ENCODE data around the gene MSH6. TPM values are rescaled to one million over a fixed set of nuclear protein-coding genes. Genes with fewer than 3 reads are reported as not detected.
A peak's percentile ranks its signal among the peaks of the same experiment; 100 is the strongest.

Gene MSH6
- total RNA-seq, 2 donors from 2014 or later: 25.7 to 67.4 TPM

GRCh38 chr2:47741101-47741500, 41.8 kb upstream of the MSH6 start:
- H3K27me3 ChIP-seq: no peaks in the 10 kb centered on the region
- no peak overlapping the region for H3K27ac ChIP-seq
- no peaks in the 10 kb centered on the region for H3K9me3 ChIP-seq
- H3K4me1 ChIP-seq: no peaks in the 10 kb centered on the region
- no peaks in the 10 kb centered on the region for H3K36me3 ChIP-seq
- no peak for DNase-seq
- no peak for TF ChIP-seq CTCF (IDR thresholded peaks at IDR 0.05)
- no peak overlapping the region for H3K9ac ChIP-seq (ENCODE audit: low read depth in 2 of 2, low read length in 2 of 2)
- H3K4me3 ChIP-seq: no peak overlapping the region
- intact Hi-C loops (cut with DNase I): no loop called here

GRCh38 chr2:47741637-47742036, 41.3 kb upstream of the MSH6 start:
- DNase-seq: no peak
- no peaks in the 10 kb centered on the region for H3K9me3 ChIP-seq
- H3K4me1 ChIP-seq: no peaks in the 10 kb centered on the region
- no peak overlapping the region for H3K27ac ChIP-seq
- intact Hi-C loops (cut with DNase I): no loop called here
- TF ChIP-seq CTCF (IDR thresholded peaks at IDR 0.05): no peak
- H3K4me3 ChIP-seq: no peak overlapping the region
- no peak overlapping the region for H3K9ac ChIP-seq (ENCODE audit: low read depth in 2 of 2, low read length in 2 of 2)
- no peaks in the 10 kb centered on the region for H3K27me3 ChIP-seq
- no peaks in the 10 kb centered on the region for H3K36me3 ChIP-seq

GRCh38 chr2:47744074-47744473, 38.9 kb upstream of the MSH6 start:
- no peak for TF ChIP-seq CTCF (IDR thresholded peaks at IDR 0.05)
- no peaks in the 10 kb centered on the region for H3K27me3 ChIP-seq

GRCh38 chr2:47747878-47748277, 35.1 kb upstream of the MSH6 start:
- Histone ChIP-seq H3K4me1 (no peaks in the 10 kb centered on the region), H3K27ac (no peak overlapping the region), H3K9me3 (no peaks in the 10 kb centered on the region), H3K4me3 (no peak overlapping the region), H3K27me3 (no peaks in the 10 kb centered on the region), H3K9ac (ENCODE audit: low read depth in 2 of 2, low read length in 2 of 2) (no peak overlapping the region), H3K36me3 (no peaks in the 10 kb centered on the region)
- no peak for TF ChIP-seq CTCF (IDR thresholded peaks at IDR 0.05)
- DNase-seq: no peak
- intact Hi-C loops (cut with DNase I): no loop called here

More at GRCh38 chr2:47744074-47744473, 38.9 kb upstream of the MSH6 start:
- no peak for DNase-seq
- H3K27ac ChIP-seq: no peak overlapping the region
- no peaks in the 10 kb centered on the region for H3K4me1 ChIP-seq
- no peak overlapping the region for H3K4me3 ChIP-seq
- no peaks in the 10 kb centered on the region for H3K36me3 ChIP-seq
- intact Hi-C loops (cut with DNase I): no loop called here
- no peak overlapping the region for H3K9ac ChIP-seq (ENCODE audit: low read depth in 2 of 2, low read length in 2 of 2)
- H3K9me3 ChIP-seq: no peaks in the 10 kb centered on the region

GRCh38 chr2:47751856-47752414, 31.0 kb upstream of the MSH6 start:
- no peak for TF ChIP-seq CTCF (IDR thresholded peaks at IDR 0.05)
- Histone ChIP-seq H3K4me1 (no peaks in the 10 kb centered on the region), H3K27me3 (no peaks in the 10 kb centered on the region), H3K9ac (ENCODE audit: low read depth in 2 of 2, low read length in 2 of 2) (no peak overlapping the region), H3K27ac (peak overlapping the region; percentile 40), H3K9me3 (no peaks in the 10 kb centered on the region), H3K36me3 (no peaks in the 10 kb centered on the region), H3K4me3 (no peak overlapping the region)
- intact Hi-C loops (cut with DNase I): no loop called here
- DNase-seq: no peak

All from colonic mucosa (tissue), 4 donors.